GM12878 (cell line): Measurements from ENCODE around the gene GFPT1. TPM values are rescaled to one million over a fixed set of nuclear protein-coding genes. Genes with fewer than 3 reads are reported as not detected.
"Not testable (repeated sequence)": the region's sequence is repeated elsewhere in the genome, so short reads cannot be mapped to it uniquely, and the experiment has no call there.

Experiments
- ATAC-seq: fragments of 200-7000 bp; cut with Tn5 transposase; 3 replicates; pipeline ENCODE4 v1.9.1; 2020; ENCODE audit warnings: mild to moderate bottlenecking, moderate library complexity
- BruUV-seq: library from RNA; stranded (reverse); fragments of 400-500 nt; replicated peaks from 2 replicates; lab custom pipeline; 2021; lab: Mats Ljungman, UMichigan
- CTCF ChIA-PET: fragments of 300-600 bp; sonication (Branson Sonifier 250); formaldehyde crosslinking; extraction: SDS; loops from one replicate; lab custom pipeline; 2021; ENCODE audit warnings: inconsistent platforms; lab: Yijun Ruan, JAX
- POLR2A ChIA-PET: fragments of 350-600 bp; formaldehyde crosslinking; extraction: SDS; loops from one replicate; lab custom pipeline; 2021; ENCODE audit warnings: inconsistent platforms; lab: Charles Lee
- RAD21 ChIA-PET: fragments of 300-600 bp; sonication (Branson Sonifier 250); formaldehyde crosslinking; loops from one replicate; lab custom pipeline; 2023; ENCODE audit warnings: antibody characterized with exemption; ENCODE audit not compliant: unreplicated experiment; lab: Charles Lee
- SMC1A ChIA-PET: fragments of 300-600 bp; sonication (Branson Sonifier 250); formaldehyde crosslinking; loops from one replicate; lab custom pipeline; 2023; ENCODE audit not compliant: unreplicated experiment, uncharacterized antibody; lab: Charles Lee
- DNase-seq: peaks from one replicate; pipeline ENCODE4 v3.0.0-alpha.2; 2011; ENCODE audit warnings: low read depth, low spot score
- FAIRE-seq: peaks from 3 replicates; lab custom pipeline; 2011; peaks lifted over from hg19 to GRCh38; lab: Jason Lieb, UNC
- H2AFZ ChIP-seq: 2 replicates; pipeline ENCODE4 v1.6.0; 2011; ENCODE audit warnings: low read depth, low read length, control low read depth; ENCODE audit not compliant: control insufficient read depth
- H3K27ac ChIP-seq: 2 replicates; pipeline ENCODE4 v1.5.1; 2011; ENCODE audit warnings: control low read depth; ENCODE audit not compliant: control insufficient read depth, insufficient read depth
- H3K27me3 ChIP-seq, 2 experiments: replicated peaks in 1 of 2; 2 replicates each; pipeline versions ENCODE4 v1.6.0 to v1.6.1; 2011; ENCODE audit warnings: low read length in 1 of 2; ENCODE audit not compliant: control insufficient read depth in 2 of 2, insufficient read depth in 2 of 2
- H3K36me3 ChIP-seq, 2 experiments: 2 replicates each; pipeline ENCODE4 v1.5.1; 2011; ENCODE audit warnings: low read length in 1 of 2; ENCODE audit not compliant: control insufficient read depth in 2 of 2, insufficient read depth in 2 of 2
- H3K4me1 ChIP-seq: 2 replicates; pipeline ENCODE4 v1.6.1; 2011; ENCODE audit warnings: mild to moderate bottlenecking, low read length, moderate library complexity, mixed read lengths; ENCODE audit not compliant: control insufficient read depth, insufficient read depth
- H3K4me2 ChIP-seq: 2 replicates; pipeline ENCODE4 v1.6.0; 2011; ENCODE audit warnings: control low read depth; ENCODE audit not compliant: control insufficient read depth, insufficient read depth
- H3K4me3 ChIP-seq: fragments of 200-600 bp; sonication (generic); 2 replicates; pipeline ENCODE4 v1.5.1; 2016
- H3K79me2 ChIP-seq: 2 replicates; pipeline ENCODE4 v1.6.0; 2011; ENCODE audit warnings: low read length; ENCODE audit not compliant: control insufficient read depth, insufficient read depth
- H3K9ac ChIP-seq: 2 replicates; pipeline ENCODE4 v1.8.0; 2011; ENCODE audit warnings: low read length, control low read depth, mixed read lengths; ENCODE audit not compliant: control insufficient read depth, insufficient read depth
- H3K9me3 ChIP-seq: replicated peaks from 3 replicates; pipeline ENCODE4 v1.5.1; 2011; ENCODE audit warnings: mild to moderate bottlenecking, low read length; ENCODE audit not compliant: control insufficient read depth, insufficient read depth
- H4K20me1 ChIP-seq: 2 replicates; pipeline ENCODE4 v1.6.0; 2011; ENCODE audit not compliant: control insufficient read depth, insufficient read depth
- MTA2 ChIP-seq: fragments of 450-650 bp; IDR thresholded peaks from 2 replicates; pipeline ENCODE4 v1.6.1; 2016; ENCODE audit warnings: low read depth, mild to moderate bottlenecking, moderate library complexity
- PAX5 ChIP-seq: IDR thresholded peaks from 2 replicates; pipeline ENCODE4 v1.6.1; 2011; ENCODE audit warnings: low read depth, low read length, borderline replicate concordance
- STAT1 ChIP-seq: fragments of 450-650 bp; conservative IDR thresholded peaks from 2 replicates; pipeline ENCODE4 v1.6.1; 2014; ENCODE audit warnings: antibody characterized with exemption, mild to moderate bottlenecking
- ZNF24 ChIP-seq: fragments of 450-650 bp; IDR thresholded peaks from 2 replicates; pipeline ENCODE4 v1.6.1; 2017; ENCODE audit warnings: antibody characterized with exemption, mild to moderate bottlenecking
- WGBS: methylation state at CpG from one replicate; pipeline ENCODE4 v1.1.6; 2016; ENCODE audit warnings: low lambda C conversion rate; ENCODE audit not compliant: insufficient replicate concordance, insufficient coverage; ENCODE audit errors: missing lambda C conversion rate; 5-methylcytosine and 5-hydroxymethylcytosine counted together
- in situ Hi-C: fragments of 300-500 bp; cut with MboI; formaldehyde crosslinking; loops from 9 replicates; pipeline ENCODE4 v1.14.3; 2018; ENCODE audit warnings: mixed read lengths
- intact Hi-C: fragments of 100-400 bp; cut with micrococcal nuclease; formaldehyde crosslinking; loops from one replicate; pipeline ENCODE4 v1.14.2; 2022; ENCODE audit not compliant: unreplicated experiment
- polyA plus RNA-seq, 11 experiments: library from polyadenylated mRNA; depleted of rRNA in 4 of 11; unstranded in 6 of 11; stranded (reverse) in 5 of 11; fragments of >200 nt; fragmentation: Nextera tagmentation in 4 of 11; fragmentation: Illumina TruSeq in 1 of 11; extraction: Ambion mirVana in 4 of 11; extraction: Trizol in 1 of 11; gene quantifications; 1 replicate in 1 of 11; 2 replicates in 10 of 11; pipeline versions ENCODE4 v1.2.1 to v1.2.3, GENCODE V29; 2011 to 2016; ENCODE audit warnings: inconsistent platforms in 2 of 11, missing spikeins in 2 of 11, low read depth in 1 of 11
- total RNA-seq, 4 experiments: library from RNA; depleted of rRNA in 3 of 4; stranded (reverse); fragments of >200 nt in 3 of 4; fragmentation: Illumina TruSeq in 1 of 4; extraction: Trizol in 1 of 4; gene quantifications; 2 replicates each; pipeline versions ENCODE4 v1.2.1 to v1.2.3, GENCODE V29; 2013 to 2021
- TF ChIP-seq, protein P1 (sequence below): fragments of 450-650 bp; IDR thresholded peaks from 2 replicates; pipeline ENCODE4 v1.6.1; 2016; ENCODE audit warnings: mild to moderate bottlenecking
- TF ChIP-seq, protein P2 (sequence below): fragments of 450-650 bp; IDR thresholded peaks from 2 replicates; pipeline ENCODE4 v1.6.1; 2018; ENCODE audit warnings: mild to moderate bottlenecking, low read depth, moderate library complexity; ENCODE audit not compliant: partially characterized antibody

Gene GFPT1
- total and polyA plus RNA-seq, 10 of the 15 experiments (the other 5 are each of a cell fraction or from before 2014, with no cell fraction given) = 10.1 to 95.2 (median 24.5) TPM

DNA sequence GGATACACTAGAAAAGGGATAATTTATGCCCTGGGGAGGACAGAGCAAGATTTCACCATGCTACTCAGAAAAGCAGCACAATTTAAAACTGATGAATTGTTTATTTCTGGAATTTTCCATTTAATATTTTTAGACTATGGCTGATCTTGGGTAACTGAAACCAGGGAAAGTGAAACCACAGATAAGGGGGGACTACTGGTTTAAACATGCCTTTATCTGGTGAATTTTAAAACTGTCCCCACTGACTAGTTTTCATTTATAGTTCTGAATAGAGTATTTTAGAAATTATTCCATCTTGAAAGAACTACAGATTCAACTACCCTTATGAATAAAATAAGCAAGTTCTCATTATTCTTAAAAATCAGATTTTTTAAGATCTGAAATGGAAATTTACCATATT lies 35.2 kb upstream of the GFPT1 start:
- no peaks in the 10 kb centered on the region for H3K9me3 ChIP-seq
- H3K4me3 ChIP-seq = no peak overlapping the region
- H3K36me3 ChIP-seq = peaks cover 2 to 3% of the 10 kb centered on the region in 2 experiments; a peak in 3 of 4 replicates
- H3K27ac ChIP-seq = no peak overlapping the region
- DNase-seq (no peak), ATAC-seq (no peak), FAIRE-seq (no peak)
- peaks cover 3% of the 10 kb centered on the region; the same call in 1 of the 2 replicates for H3K4me1 ChIP-seq
- ChIA-PET RAD21 (no interaction called here), CTCF (no interaction called here), SMC1A (interaction anchor here (1.5 kb wide), 1 partner anchor 53 kb away, joined by 3 read pairs; no protein-coding TSS in a partner anchor), POLR2A (no interaction called here)
- no peak overlapping the region for H3K9ac ChIP-seq
- H4K20me1 ChIP-seq = no peaks in the 10 kb centered on the region
- H3K27me3 ChIP-seq = no peaks in the 10 kb centered on the region
- in situ Hi-C loops = no loop called here
- no peak for TF ChIP-seq STAT1
- TF ChIP-seq, protein P1, sequence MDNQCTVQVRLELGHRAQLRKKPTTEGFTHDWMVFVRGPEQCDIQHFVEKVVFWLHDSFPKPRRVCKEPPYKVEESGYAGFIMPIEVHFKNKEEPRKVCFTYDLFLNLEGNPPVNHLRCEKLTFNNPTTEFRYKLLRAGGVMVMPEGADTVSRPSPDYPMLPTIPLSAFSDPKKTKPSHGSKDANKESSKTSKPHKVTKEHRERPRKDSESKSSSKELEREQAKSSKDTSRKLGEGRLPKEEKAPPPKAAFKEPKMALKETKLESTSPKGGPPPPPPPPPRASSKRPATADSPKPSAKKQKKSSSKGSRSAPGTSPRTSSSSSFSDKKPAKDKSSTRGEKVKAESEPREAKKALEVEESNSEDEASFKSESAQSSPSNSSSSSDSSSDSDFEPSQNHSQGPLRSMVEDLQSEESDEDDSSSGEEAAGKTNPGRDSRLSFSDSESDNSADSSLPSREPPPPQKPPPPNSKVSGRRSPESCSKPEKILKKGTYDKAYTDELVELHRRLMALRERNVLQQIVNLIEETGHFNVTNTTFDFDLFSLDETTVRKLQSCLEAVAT = no peak
- TF ChIP-seq, protein P2, sequence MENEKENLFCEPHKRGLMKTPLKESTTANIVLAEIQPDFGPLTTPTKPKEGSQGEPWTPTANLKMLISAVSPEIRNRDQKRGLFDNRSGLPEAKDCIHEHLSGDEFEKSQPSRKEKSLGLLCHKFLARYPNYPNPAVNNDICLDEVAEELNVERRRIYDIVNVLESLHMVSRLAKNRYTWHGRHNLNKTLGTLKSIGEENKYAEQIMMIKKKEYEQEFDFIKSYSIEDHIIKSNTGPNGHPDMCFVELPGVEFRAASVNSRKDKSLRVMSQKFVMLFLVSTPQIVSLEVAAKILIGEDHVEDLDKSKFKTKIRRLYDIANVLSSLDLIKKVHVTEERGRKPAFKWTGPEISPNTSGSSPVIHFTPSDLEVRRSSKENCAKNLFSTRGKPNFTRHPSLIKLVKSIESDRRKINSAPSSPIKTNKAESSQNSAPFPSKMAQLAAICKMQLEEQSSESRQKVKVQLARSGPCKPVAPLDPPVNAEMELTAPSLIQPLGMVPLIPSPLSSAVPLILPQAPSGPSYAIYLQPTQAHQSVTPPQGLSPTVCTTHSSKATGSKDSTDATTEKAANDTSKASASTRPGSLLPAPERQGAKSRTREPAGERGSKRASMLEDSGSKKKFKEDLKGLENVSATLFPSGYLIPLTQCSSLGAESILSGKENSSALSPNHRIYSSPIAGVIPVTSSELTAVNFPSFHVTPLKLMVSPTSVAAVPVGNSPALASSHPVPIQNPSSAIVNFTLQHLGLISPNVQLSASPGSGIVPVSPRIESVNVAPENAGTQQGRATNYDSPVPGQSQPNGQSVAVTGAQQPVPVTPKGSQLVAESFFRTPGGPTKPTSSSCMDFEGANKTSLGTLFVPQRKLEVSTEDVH = no peak
- no peak for TF ChIP-seq PAX5
- TF ChIP-seq ZNF24 = no peak
- no peak for TF ChIP-seq MTA2
- H3K4me2 ChIP-seq = no peak overlapping the region
- H2AFZ ChIP-seq = no peak overlapping the region
- intact Hi-C loops = no loop called here
- no peaks in the 10 kb centered on the region for H3K79me2 ChIP-seq
- no TSS peak for BruUV-seq

DNA sequence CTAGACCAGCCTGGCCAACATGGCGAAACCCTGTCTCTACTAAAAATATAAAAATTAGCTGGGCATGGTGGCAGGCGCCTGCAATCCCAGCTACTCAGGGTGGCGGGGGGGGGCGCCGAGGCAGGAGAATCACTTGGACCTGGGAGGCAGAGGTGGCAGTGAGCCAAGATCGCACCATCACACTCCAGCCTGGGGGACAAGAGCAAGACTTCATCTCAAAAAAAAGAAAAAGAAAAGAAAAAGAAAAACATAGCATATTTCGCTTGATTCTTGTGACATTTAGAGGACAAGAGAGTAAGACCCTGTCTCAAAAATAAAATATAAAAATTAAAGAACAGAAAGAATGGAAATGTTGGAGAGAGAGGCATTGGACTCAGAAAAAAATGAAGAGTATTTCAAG lies 32.1 kb upstream of the GFPT1 start:
- POLR2A ChIA-PET, H3K9me3 ChIP-seq, ATAC-seq, H3K4me3 ChIP-seq, H4K20me1 ChIP-seq, intact Hi-C loops, BruUV-seq, H2AFZ ChIP-seq, H3K4me2 ChIP-seq, H3K27me3 ChIP-seq, H3K9ac ChIP-seq, H3K79me2 ChIP-seq, in situ Hi-C loops, DNase-seq, H3K27ac ChIP-seq, FAIRE-seq, H3K36me3 ChIP-seq, H3K4me1 ChIP-seq, CTCF ChIA-PET, SMC1A ChIA-PET, RAD21 ChIA-PET: not testable (repeated sequence)
- WGBS = 95% methylated on average over 7 of the region's 7 CpGs
